NCI-H774 (cell line): ENCODE results near the gene ADGRG1.
A peak's percentile ranks its signal among the peaks of the same experiment; 100 is the strongest.

Experiments
- DNase-seq: peaks from one replicate; lab custom pipeline; 2025; lab: John Stamatoyannopoulos, UW

The ADGRG1 gene

GRCh38 chr16:57648581-57649442 lies 20.4 kb downstream of the ADGRG1 start:
- DNase-seq = peak; percentile 72

- DNase-seq = no peak
These were observed 21.0 kb downstream of the ADGRG1 start for GRCh38 chr16:57649443-57649751.

GRCh38 chr16:57649846-57650245 lies 21.4 kb downstream of the ADGRG1 start:
- no peak for DNase-seq

- no peak for DNase-seq
These were observed 23.2 kb downstream of the ADGRG1 start for GRCh38 chr16:57651344-57652333.

- DNase-seq = no peak
These were observed 24.5 kb downstream of the ADGRG1 start for GRCh38 chr16:57652695-57653471.

GRCh38 chr16:57653936-57654335 lies 25.5 kb downstream of the ADGRG1 start:
- no peak for DNase-seq

- DNase-seq = no peak
These were observed 28.0 kb downstream of the ADGRG1 start for GRCh38 chr16:57656342-57656955.

GRCh38 chr16:57657228-57657627 lies 28.8 kb downstream of the ADGRG1 start:
- no peak for DNase-seq

- no peak for DNase-seq
These were observed 29.9 kb downstream of the ADGRG1 start for GRCh38 chr16:57658130-57658877.

- no peak for DNase-seq
These were observed 30.6 kb downstream of the ADGRG1 start for GRCh38 chr16:57658878-57659674.

- no peak for DNase-seq
These were observed 32.5 kb downstream of the ADGRG1 start for GRCh38 chr16:57660715-57661463.

GRCh38 chr16:57661510-57661909 lies 33.1 kb downstream of the ADGRG1 start:
- no peak for DNase-seq

- no peak for DNase-seq
These were observed 33.8 kb downstream of the ADGRG1 start for GRCh38 chr16:57661936-57662906.

GRCh38 chr16:57663436-57663835 lies 35.0 kb downstream of the ADGRG1 start:
- no peak for DNase-seq

GRCh38 chr16:57663917-57664661 lies 35.7 kb downstream of the ADGRG1 start:
- no peak for DNase-seq

- DNase-seq = no peak
These were observed 36.2 kb downstream of the ADGRG1 start for GRCh38 chr16:57664662-57665025.

GRCh38 chr16:57665541-57665940 lies 37.1 kb downstream of the ADGRG1 start:
- no peak for DNase-seq
